OCI-LY3 (cell line): ENCODE measurements around the gene F2RL2.

ENCODE experiments used
- EZH2phosphoT487 ChIP-seq: fragments of 200-600 bp; shearing (Covaris generic); IDR thresholded peaks from 2 replicates; pipeline ENCODE4 v1.6.1; 2018; ENCODE audit warnings: antibody characterized with exemption, mixed run types, low read depth
- TF ChIP-seq, protein P1 (sequence below): fragments of 200-600, 300-600 bp; sonication (generic); IDR thresholded peaks from 2 replicates; pipeline ENCODE4 v1.5.1; 2014; ENCODE audit warnings: antibody characterized with exemption, low read length, low read depth

DNA sequence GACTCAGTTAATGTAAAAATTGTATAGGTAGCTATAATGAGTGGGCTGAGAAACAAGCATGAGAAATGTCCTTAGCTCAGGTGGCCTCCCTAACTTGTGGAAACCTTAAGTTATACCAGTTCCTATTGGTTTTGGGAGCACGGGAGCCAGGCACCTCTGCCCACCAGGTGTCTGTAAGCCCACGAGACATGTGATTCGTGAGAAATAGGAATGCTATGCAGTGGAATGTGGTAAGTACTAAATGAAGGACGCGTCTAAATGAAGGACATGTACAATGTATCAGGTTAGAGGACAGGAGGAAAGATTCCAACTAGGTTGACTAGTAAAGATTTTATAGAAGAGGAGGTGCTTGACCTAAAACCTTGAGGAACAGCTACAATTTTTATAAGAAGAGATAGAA, 46.0 kb upstream of the F2RL2 start:
- TF ChIP-seq, protein P1, sequence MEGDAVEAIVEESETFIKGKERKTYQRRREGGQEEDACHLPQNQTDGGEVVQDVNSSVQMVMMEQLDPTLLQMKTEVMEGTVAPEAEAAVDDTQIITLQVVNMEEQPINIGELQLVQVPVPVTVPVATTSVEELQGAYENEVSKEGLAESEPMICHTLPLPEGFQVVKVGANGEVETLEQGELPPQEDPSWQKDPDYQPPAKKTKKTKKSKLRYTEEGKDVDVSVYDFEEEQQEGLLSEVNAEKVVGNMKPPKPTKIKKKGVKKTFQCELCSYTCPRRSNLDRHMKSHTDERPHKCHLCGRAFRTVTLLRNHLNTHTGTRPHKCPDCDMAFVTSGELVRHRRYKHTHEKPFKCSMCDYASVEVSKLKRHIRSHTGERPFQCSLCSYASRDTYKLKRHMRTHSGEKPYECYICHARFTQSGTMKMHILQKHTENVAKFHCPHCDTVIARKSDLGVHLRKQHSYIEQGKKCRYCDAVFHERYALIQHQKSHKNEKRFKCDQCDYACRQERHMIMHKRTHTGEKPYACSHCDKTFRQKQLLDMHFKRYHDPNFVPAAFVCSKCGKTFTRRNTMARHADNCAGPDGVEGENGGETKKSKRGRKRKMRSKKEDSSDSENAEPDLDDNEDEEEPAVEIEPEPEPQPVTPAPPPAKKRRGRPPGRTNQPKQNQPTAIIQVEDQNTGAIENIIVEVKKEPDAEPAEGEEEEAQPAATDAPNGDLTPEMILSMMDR: no peak
- no peak for TF ChIP-seq EZH2phosphoT487
